Fibroblast of lung (primary cell): ENCODE results near the gene PHACTR2.

Experiments used
- CTCF ChIP-seq, 2 donors: IDR thresholded peaks in 1 of 2; conservative IDR thresholded peaks in 1 of 2; 1 replicate in 1 of 2; 2 replicates in 1 of 2; pipeline ENCODE4 v1.5.1; 2011 to 2012; ENCODE audit warnings: low read length in 2 of 2, control low read depth in 1 of 2, inconsistent platforms in 1 of 2, low read depth in 1 of 2, mild to moderate bottlenecking in 1 of 2
- EZH2 ChIP-seq: IDR thresholded peaks from 2 replicates; pipeline ENCODE4 v1.5.1; 2012; ENCODE audit warnings: low read length, control low read depth, mild to moderate bottlenecking; ENCODE audit errors: missing control alignments

GRCh38 chr6:143684486-143684885, 6.7 kb downstream of the PHACTR2 start:
- TF ChIP-seq EZH2 (no peak), CTCF (conservative IDR thresholded peaks at IDR 0.05 in 1 of 2, IDR thresholded peaks at IDR 0.05 in 1 of 2; ENCODE audit: low read depth in 1 of 2, low read length in 2 of 2) (no peak)
